Dedifferentiated amniotic fluid mesenchymal stem cell (primary cell): ENCODE results near the gene MARCKS.

Source experiments
- DNase-seq: peaks from one replicate; pipeline ENCODE4 v3.0.0-alpha.2; 2016; ENCODE audit errors: extremely low spot score

Gene MARCKS, protein sequence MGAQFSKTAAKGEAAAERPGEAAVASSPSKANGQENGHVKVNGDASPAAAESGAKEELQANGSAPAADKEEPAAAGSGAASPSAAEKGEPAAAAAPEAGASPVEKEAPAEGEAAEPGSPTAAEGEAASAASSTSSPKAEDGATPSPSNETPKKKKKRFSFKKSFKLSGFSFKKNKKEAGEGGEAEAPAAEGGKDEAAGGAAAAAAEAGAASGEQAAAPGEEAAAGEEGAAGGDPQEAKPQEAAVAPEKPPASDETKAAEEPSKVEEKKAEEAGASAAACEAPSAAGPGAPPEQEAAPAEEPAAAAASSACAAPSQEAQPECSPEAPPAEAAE

DNA sequence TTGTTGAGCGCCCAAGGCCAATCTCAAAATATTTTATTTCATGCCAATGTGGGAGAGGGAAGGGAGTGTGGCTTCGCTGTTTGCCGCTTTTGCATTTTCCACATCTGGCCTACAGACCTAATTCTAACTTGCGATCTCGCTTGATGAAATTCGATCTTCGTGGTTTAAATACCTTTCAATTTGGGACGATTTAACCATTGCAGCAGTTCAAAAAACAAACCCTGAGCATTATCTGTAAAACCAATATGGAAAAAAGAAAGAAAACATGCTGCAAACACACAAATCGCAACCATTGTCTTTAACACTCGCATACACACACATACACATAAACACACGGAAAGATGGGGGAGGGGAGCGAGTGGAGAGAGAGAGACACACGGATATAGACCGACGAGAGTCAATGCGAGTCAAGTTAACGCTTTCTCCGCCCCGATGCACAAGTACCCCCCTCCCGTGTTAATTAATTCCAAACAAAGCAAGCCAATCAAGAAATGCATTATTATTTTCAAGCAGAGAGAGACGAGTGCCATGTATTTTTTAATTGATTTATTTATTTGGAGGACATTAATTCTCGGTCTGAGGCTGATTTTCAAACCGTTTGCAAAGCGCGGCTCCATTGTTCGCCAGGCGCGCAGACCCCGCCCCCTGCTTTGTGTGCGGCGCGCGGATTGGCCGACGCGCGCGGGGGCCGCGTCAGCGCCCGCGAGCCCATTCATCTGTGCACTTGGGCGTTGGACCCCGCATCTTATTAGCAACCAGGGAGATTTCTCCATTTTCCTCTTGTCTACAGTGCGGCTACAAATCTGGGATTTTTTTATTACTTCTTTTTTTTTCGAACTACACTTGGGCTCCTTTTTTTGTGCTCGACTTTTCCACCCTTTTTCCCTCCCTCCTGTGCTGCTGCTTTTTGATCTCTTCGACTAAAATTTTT, at the start of gene MARCKS:
Gene MARCKS, plus strand, starts transcription at position 721 of the 931 bp plus-strand sequence. CDS start 401 bp downstream, outside the sequence.
- DNase-seq = peak; percentile 89

GRCh38 chr6:113809826-113810225, 47.3 kb upstream of the MARCKS start:
- DNase-seq = no peak

- DNase-seq = peak; percentile 73
These were observed 44.0 kb upstream of the MARCKS start for GRCh38 chr6:113813142-113813541.

DNA sequence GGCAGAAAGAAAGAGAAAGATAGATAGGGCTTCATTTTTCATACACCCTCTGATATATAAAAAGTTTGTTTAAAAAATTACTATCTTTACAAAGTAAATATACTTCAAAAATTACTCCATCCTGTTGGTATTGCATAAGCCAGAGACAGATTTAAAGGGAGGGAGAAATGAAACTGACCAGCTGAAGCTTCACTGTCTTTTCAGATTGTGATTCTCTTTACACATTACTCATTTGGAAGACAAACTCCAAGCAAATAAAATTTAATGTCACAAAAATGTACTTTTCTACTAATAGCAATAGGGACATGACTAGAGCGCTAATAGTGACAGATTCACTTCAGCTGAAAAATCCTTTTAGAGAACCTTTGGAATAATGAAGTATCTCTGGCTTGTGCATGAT, 38.6 kb upstream of the MARCKS start:
- peak; percentile 36 for DNase-seq

DNA sequence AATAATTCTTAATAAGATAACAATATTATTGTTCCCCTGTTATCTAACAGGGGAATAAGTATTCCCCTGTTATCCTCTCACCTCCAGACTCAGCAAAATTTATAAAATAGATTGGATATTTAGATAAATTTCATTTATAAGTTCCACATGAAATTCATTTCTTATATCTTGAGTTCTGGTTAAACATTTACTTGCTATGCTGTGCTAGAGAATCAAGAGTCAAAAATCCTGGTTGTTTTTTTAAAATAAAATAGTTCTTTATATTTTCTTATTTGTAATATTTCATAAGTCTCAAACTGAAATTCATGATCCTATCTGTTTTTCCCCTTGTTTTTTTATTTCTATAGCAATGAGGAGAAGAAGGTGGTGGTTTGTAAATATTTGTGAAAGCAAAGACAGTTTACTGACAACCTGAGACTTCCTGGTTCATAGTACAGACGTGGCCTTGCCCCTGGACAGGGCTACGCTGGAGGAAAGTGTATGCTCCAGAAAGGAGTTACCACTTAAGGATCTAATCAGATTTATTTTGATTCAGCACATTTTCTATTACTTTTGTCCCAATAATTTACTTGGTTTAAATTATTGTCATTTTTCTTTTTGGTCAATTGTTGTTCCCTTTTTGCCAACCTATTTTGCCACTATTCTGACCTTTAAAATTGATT, 37.8 kb upstream of the MARCKS start:
- DNase-seq = no peak

GRCh38 chr6:113820761-113821160, 36.4 kb upstream of the MARCKS start:
- DNase-seq = no peak

- no peak for DNase-seq
These were observed 35.7 kb upstream of the MARCKS start for GRCh38 chr6:113821445-113821844.

DNA sequence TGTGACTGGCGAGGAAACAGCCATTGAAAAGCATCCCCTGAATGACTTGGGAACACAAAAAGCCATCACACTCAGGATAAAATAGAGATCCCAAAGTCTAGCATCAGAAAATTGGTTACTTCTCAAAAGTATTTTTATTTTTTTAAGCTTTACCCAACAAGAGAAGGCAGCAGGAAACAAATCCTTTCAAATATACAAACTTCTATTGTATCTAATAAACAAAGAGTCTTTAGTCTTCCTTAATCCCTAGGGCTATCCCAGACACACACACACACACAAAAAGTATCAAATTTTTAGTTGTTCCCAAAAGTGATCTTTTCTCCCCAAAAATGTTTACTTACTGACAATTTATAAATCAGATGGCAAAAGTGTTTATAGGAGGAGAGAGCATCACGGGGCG, 33.2 kb upstream of the MARCKS start:
- DNase-seq = no peak

DNA sequence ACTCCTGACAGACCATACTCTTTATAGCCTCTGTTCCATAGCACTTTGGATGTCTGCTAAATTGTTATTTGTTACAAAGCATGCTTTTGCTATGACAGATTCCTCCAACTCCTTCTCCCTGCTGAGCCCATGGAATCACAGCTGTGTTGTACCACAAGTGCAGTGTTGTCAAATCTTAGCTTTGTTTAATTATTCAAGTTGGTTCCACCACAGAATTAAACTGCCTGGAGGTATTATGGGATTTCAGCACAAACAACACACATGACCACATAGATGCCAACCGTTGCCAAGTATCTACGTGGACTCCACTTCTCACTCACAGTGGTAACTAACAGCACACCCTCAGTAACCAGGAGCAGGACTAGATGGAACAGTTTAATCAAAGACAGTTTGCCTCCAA, 32.7 kb upstream of the MARCKS start:
- no peak for DNase-seq

DNA sequence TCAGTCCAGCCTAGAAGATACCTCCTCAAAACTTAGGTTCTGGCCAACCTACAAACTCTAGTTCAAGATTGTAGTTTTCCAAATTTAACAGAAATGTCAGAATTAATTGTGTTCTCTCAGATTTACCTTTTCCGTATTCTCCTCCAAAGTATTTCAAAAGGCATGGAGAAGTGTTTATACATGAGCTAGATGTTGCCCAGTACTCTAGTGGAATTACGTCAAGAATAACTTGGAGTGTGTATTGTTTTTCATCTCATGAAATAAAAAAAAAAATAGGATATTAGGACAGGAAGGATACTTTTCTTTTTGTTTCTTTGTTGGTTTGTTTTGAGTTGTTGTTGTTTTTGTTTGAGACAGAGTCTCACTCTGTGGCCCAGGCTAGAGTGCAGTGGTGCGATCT, 32.3 kb upstream of the MARCKS start:
- DNase-seq = no peak

- peak; percentile 26 for DNase-seq
These were observed 31.4 kb upstream of the MARCKS start for GRCh38 chr6:113825781-113826180.

- DNase-seq = no peak
These were observed 28.0 kb upstream of the MARCKS start for GRCh38 chr6:113828984-113829695.

DNA sequence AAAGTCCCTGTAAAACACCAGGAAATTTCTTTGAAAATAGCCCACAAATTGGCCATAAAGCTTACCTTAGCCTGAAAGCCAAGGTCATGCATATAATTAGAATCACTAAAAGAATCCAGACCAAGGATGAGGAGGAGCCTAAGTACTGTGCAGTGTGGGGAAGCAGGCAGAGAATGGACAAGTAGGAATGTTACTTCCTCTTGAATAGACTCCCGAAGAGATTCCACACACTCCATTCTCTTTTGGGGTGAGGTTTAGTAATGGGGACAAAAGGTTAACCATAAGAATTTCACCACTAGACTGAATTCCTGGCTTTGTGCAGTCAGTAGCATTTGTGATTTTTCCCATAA, 27.5 kb upstream of the MARCKS start:
- peak; percentile 30 for DNase-seq

DNA sequence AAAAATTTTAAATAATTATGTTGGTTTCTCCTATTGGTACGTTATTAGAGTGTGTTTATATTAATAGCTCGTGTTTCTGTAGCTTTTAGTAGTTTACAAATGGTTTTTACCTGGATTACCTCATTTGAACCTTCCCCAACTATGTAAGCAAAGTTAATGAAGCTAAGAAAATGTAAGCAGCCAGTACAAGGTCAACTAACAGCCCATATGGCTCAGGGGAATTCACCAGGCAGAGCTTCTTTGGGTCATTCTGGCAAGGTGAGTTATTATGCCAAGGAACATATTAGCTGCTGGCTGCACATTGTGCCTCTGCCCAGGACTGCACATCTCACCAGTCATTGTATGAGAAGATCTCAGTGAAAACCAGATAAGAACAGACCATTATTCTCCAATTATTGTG, 27.0 kb upstream of the MARCKS start:
- no peak for DNase-seq

- DNase-seq = no peak
These were observed 23.6 kb upstream of the MARCKS start for GRCh38 chr6:113833537-113833936.

GRCh38 chr6:113837170-113837569, 20.0 kb upstream of the MARCKS start:
- no peak for DNase-seq

- no peak for DNase-seq
These were observed 15.0 kb upstream of the MARCKS start for GRCh38 chr6:113842165-113842564.

DNA sequence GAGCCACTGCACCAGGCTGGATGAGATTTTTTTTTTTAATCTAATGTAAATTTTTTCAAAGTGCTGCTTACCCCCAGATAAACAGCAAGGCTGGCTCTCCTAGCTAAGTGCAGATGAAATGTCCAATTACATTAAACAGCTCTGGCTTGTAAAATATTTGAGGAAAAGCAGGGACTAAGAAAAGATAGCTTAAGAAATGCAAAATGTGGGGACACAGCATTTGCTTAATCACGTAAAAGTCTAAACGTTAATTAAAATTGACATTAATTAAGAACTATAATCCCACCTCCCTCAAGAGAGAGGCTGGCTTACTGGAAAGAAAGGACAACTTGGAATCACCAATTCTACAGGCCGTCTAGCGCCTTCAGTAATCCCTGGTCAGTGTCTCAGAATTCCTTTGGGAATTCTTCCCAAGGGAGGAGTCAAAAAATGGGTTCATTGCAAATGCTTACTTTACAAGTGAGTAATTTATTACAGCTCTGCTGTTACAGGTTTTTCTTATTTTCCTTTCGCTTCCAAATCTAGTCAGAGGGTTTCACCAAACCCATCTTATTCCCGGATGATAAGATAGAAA, 13.6 kb upstream of the MARCKS start:
- DNase-seq = no peak

DNA sequence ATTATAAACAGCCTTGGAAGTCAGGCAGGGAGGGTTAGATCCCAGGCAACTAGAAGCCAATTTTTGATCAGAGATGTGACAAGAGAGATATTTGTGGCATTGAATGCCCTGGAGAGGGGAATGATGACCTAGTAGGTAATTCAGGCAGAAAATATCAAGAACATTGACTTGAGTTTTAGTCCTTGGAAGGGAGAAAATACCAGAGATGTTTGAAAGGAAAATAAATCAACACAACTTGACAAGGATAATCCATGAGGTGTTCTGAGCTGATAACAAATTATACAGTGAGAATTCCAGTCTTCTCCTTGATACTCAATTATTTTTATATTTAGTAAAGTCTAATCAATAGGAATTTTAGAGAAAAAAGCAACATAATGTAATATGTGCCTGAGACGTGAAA, 10.6 kb upstream of the MARCKS start:
- DNase-seq = no peak

- DNase-seq = no peak
These were observed 9.7 kb upstream of the MARCKS start for GRCh38 chr6:113847447-113847846.

DNA sequence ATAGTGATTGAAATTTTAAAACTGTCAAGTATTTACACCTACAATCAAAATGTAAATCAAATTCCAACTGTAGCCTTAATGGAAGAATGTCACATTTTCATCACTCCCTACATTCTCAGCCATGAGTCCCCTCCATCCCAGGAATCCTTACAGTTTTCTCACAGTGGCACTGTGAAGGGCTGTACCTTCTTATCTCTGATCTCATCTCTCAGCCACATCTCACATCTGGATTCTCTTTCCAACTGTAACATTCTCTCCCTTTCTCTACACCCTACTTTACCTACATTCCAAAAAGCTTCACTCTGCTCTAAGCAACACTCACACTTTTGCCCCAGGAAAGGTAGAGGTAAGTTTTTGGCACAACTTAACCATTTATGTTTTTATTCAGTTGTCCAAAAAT, 8.9 kb upstream of the MARCKS start:
- DNase-seq = no peak

- no peak for DNase-seq
These were observed 8.3 kb upstream of the MARCKS start for GRCh38 chr6:113848811-113849210.
